Measurements from ENCODE around the gene HCFC2. TPM values are rescaled to one million over a fixed set of nuclear protein-coding genes. Genes with fewer than 3 reads are reported as not detected.

HCFC2 gene
- total and polyA plus RNA-seq, 9 of the 15 experiments (the other 6 are each of a cell fraction or from before 2014, with no cell fraction given), result 1.2 to 6.5 (median 3.8) TPM

- Histone ChIP-seq H3K36me3 (ENCODE audit: control insufficient read depth, insufficient read depth, low read length) (no peaks in the 10 kb centered on the region), H3K79me2 (ENCODE audit: control insufficient read depth, insufficient read depth, low read length) (no peaks in the 10 kb centered on the region), H4K20me1 (replicated peaks; ENCODE audit: control insufficient read depth, insufficient read depth, low read length) (no peaks in the 10 kb centered on the region), H2AFZ (ENCODE audit: low read depth, low read length) (no peak overlapping the region), H3K4me2 (ENCODE audit: insufficient read depth, low read length) (no peak overlapping the region), H3K27me3 (ENCODE audit: control insufficient read depth in 2 of 2, insufficient read depth in 2 of 2, low read length in 2 of 2) (peaks cover 13 to 22% of the 10 kb centered on the region in 2 experiments; a peak in 4 of 5 replicates), H3K27ac (ENCODE audit: extremely low read depth, low read depth, low read length) (no peak overlapping the region), H3K4me3 (no peak overlapping the region), H3K9me1 (ENCODE audit: control insufficient read depth, insufficient read depth, low read length) (no peaks in the 10 kb centered on the region), H3K9ac (ENCODE audit: insufficient read depth in 1 of 2, low read depth in 2 of 2, low read length in 2 of 2) (no peak overlapping the region), H3K4me1 (replicated peaks in 1 of 2; ENCODE audit: control insufficient read depth in 2 of 2, insufficient read depth in 2 of 2, low read length in 2 of 2) (no peaks in the 10 kb centered on the region), H3K9me3 (replicated peaks; ENCODE audit: control insufficient read depth, insufficient read depth, low read depth, low read length) (no peaks in the 10 kb centered on the region)
- no peak for FAIRE-seq
- POLR2A ChIA-PET, result no interaction called here
- in situ Hi-C loops (cut with MboI), result no loop called here
- intact Hi-C loops (cut with micrococcal nuclease), result no loop called here
- TF ChIP-seq ZNF354B (CRISPR knock-in tag; IDR thresholded peaks at IDR 0.05) (no peak), RFX7 (CRISPR knock-in tag; IDR thresholded peaks at IDR 0.05) (no peak), JUNB (CRISPR knock-in tag; conservative IDR thresholded peaks at IDR 0.05) (no peak), NR2C1 (IDR thresholded peaks at IDR 0.05) (no peak), NR2C1 (tag; IDR thresholded peaks at IDR 0.05) (no peak), MCM2 (IDR thresholded peaks at IDR 0.05; ENCODE audit: low read depth) (no peak), RBM34 (IDR thresholded peaks at IDR 0.05; ENCODE audit: borderline replicate concordance, insufficient read depth, low read length) (no peak), CGGBP1 (CRISPR knock-in tag; IDR thresholded peaks at IDR 0.05) (no peak), THRAP3 (IDR thresholded peaks at IDR 0.05; ENCODE audit: borderline replicate concordance) (no peak), NFXL1 (CRISPR knock-in tag; IDR thresholded peaks at IDR 0.05) (no peak), PML (IDR thresholded peaks at IDR 0.05; ENCODE audit: low read length) (no peak), E2F1 (CRISPR knock-in tag; IDR thresholded peaks at IDR 0.05) (no peak), ID3 (CRISPR knock-in tag; IDR thresholded peaks at IDR 0.05) (no peak), ID3 (tag; IDR thresholded peaks at IDR 0.05) (no peak), ETV1 (tag; conservative IDR thresholded peaks at IDR 0.05; ENCODE audit: low read depth) (no peak), XRCC4 (IDR thresholded peaks at IDR 0.05; ENCODE audit: extremely low read depth, insufficient read depth, insufficient read length) (no peak), ZNF75A (CRISPR knock-in tag; IDR thresholded peaks at IDR 0.05) (no peak), NFE2L1 (tag; IDR thresholded peaks at IDR 0.05; ENCODE audit: borderline replicate concordance, low read depth) (no peak), FIP1L1 (IDR thresholded peaks at IDR 0.05; ENCODE audit: low read depth, low read length, poor library complexity, severe bottlenecking) (no peak), ZNF217 (CRISPR knock-in tag; IDR thresholded peaks at IDR 0.05) (no peak), RCOR1 (IDR thresholded peaks at IDR 0.05; ENCODE audit: borderline replicate concordance in 1 of 2, low read depth in 2 of 2, low read length in 2 of 2) (no peak)
- WGBS (ENCODE audit: insufficient coverage, low coverage, missing lambda C conversion rate), result 6% methylated on average over 2 of the region's 2 CpGs
- no peak for ATAC-seq
- BruUV-seq (replicated peaks), result no TSS peak
- no peak for DNase-seq (ENCODE audit: extremely low read depth in 1 of 4, low spot score in 3 of 4)
- CTCF ChIA-PET (ENCODE audit: low intra/inter-chr PET ratio), result no interaction called here
These were observed 38.6 kb upstream of the HCFC2 start for GRCh38 chr12:104025771-104026170.
